HUES48 (cell line): ENCODE measurements around the gene SAMMSON.

Source experiments
- H3K27ac ChIP-seq: one replicate; pipeline ENCODE4 v1.7.0; 2013; ENCODE audit warnings: low read depth, low read length, inconsistent platforms
- H3K27me3 ChIP-seq: 2 replicates; pipeline ENCODE4 v1.6.1; 2013; ENCODE audit warnings: mild to moderate bottlenecking, low read length; ENCODE audit not compliant: control insufficient read depth, insufficient read depth
- H3K36me3 ChIP-seq: 2 replicates; pipeline ENCODE4 v1.6.1; 2013; ENCODE audit warnings: low read length; ENCODE audit not compliant: control insufficient read depth, insufficient read depth
- H3K4me1 ChIP-seq: 2 replicates; pipeline ENCODE4 v1.6.1; 2013; ENCODE audit warnings: mild to moderate bottlenecking, low read length; ENCODE audit not compliant: control insufficient read depth, insufficient read depth
- H3K4me3 ChIP-seq: 2 replicates; pipeline ENCODE4 v1.5.1; 2013; ENCODE audit warnings: mild to moderate bottlenecking, low read depth, low read length
- H3K9ac ChIP-seq: 2 replicates; pipeline ENCODE4 v1.6.1; 2013; ENCODE audit warnings: mild to moderate bottlenecking, low read depth, low read length, moderate library complexity
- H3K9me3 ChIP-seq: 2 replicates; pipeline ENCODE4 v1.6.1; 2013; ENCODE audit warnings: low read length; ENCODE audit not compliant: control insufficient read depth, insufficient read depth

SAMMSON gene

DNA sequence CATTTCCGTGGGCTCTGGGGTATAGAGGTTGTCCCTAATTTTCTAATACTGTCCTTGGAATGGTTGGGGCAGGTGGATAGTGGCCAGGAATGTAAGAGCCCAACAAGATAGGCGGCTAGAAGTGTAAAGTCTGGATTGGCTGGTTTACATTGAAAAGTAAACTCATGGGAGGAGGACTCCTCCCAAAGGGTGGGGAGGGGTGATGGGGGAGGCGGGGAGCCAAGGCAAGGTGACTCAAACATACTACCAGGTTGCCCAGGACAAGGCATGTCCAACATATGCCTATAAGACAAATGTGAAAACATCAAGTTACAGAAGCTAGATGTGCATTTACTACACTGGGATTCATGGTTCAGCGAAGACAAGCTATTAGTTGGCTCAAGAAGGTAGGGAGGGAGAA is 14.3 kb upstream of the SAMMSON start:
- H3K36me3 ChIP-seq: no peaks in the 10 kb centered on the region
- H3K9me3 ChIP-seq: no peaks in the 10 kb centered on the region
- no peak overlapping the region for H3K27ac ChIP-seq

GRCh38 chr3:69986419-69986818 is 13.1 kb upstream of the SAMMSON start:
- H3K9ac ChIP-seq: no peak overlapping the region
- H3K4me1 ChIP-seq: peaks cover 12% of the 10 kb centered on the region
- no peaks in the 10 kb centered on the region for H3K36me3 ChIP-seq
- H3K4me3 ChIP-seq: no peak overlapping the region
- peaks cover 32% of the 10 kb centered on the region for H3K27me3 ChIP-seq
- no peaks in the 10 kb centered on the region for H3K9me3 ChIP-seq
- H3K27ac ChIP-seq: no peak overlapping the region

More for the DNA sequence above, 14.3 kb upstream of the SAMMSON start:
- H3K9ac ChIP-seq: no peak overlapping the region
- H3K4me3 ChIP-seq: no peak overlapping the region
- peaks cover 12% of the 10 kb centered on the region for H3K4me1 ChIP-seq
- peaks cover 32% of the 10 kb centered on the region for H3K27me3 ChIP-seq

GRCh38 chr3:69987833-69988232 is 11.7 kb upstream of the SAMMSON start:
- Histone ChIP-seq H3K36me3 (no peaks in the 10 kb centered on the region), H3K4me1 (peaks cover 11% of the 10 kb centered on the region), H3K27me3 (peaks cover 23% of the 10 kb centered on the region), H3K9me3 (no peaks in the 10 kb centered on the region), H3K27ac (no peak overlapping the region), H3K4me3 (no peak overlapping the region), H3K9ac (no peak overlapping the region)

- Histone ChIP-seq H3K9me3 (no peaks in the 10 kb centered on the region), H3K9ac (no peak overlapping the region), H3K27me3 (no peaks in the 10 kb centered on the region), H3K4me3 (no peak overlapping the region), H3K4me1 (peaks cover 10% of the 10 kb centered on the region), H3K36me3 (no peaks in the 10 kb centered on the region), H3K27ac (no peak overlapping the region)
Observed at GRCh38 chr3:69993757-69994156, 5.8 kb upstream of the SAMMSON start.

GRCh38 chr3:69994919-69995318 is 4.6 kb upstream of the SAMMSON start:
- Histone ChIP-seq H3K27me3 (no peaks in the 10 kb centered on the region), H3K36me3 (no peaks in the 10 kb centered on the region), H3K4me1 (peaks cover 13% of the 10 kb centered on the region), H3K9me3 (no peaks in the 10 kb centered on the region), H3K4me3 (no peak overlapping the region), H3K9ac (no peak overlapping the region), H3K27ac (no peak overlapping the region)

DNA sequence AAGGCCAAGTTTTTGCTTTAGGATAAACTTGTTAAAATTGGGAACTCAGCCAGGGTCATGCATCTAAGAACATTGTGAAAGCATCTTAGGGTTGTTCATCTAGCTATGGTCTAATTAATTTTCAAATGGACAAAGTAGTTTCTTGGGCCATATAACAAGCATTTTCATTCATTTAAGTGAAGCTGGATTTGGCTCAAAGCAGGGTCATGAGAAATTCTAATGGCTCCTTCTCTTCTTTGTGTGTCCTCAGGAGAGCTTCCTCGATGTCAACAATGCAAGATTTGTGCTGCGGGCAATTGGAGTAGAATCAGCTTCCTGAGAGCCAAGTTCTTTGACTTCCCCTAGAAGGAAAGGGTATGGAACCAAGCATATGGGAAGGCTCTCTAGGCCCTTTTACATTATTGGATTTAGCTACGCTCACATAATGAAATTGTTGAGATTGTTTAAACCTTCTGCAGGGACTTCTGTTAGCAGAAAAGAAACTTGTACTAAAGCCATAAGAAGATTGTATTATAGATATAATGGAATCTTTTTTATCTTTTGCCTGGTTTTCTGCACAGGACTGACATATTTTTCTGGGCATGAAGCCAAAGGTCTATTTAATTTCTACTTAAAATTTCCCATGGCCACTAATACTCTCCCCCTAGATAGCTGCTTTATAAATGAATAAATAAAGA is 1.8 kb upstream of the SAMMSON start:
- Histone ChIP-seq H3K4me3 (no peak overlapping the region), H3K36me3 (no peaks in the 10 kb centered on the region), H3K4me1 (peaks cover 13% of the 10 kb centered on the region), H3K9ac (no peak overlapping the region), H3K9me3 (no peaks in the 10 kb centered on the region), H3K27ac (no peak overlapping the region), H3K27me3 (no peaks in the 10 kb centered on the region)

DNA sequence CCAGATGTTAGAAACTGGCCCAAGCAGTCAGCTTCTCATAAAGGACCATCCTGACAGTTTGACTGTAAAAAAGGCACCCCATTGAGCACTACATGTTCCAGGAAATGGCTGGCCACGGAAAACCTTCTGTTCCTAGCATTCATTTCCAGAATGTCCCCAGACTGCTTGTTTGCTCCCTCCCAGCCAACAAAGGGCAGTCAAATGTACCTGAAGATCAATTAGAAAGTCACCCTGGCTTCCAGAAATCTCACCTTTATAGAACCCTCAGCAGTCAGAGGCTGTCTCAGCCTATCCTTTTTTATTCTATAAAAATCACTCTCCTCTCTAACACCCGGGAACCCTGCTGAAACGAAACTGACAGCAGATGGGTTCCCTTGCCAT is 784 bp upstream of the SAMMSON start:
- Histone ChIP-seq H3K27me3 (no peaks in the 10 kb centered on the region), H3K27ac (no peak overlapping the region), H3K9me3 (no peaks in the 10 kb centered on the region), H3K4me1 (peaks cover 13% of the 10 kb centered on the region), H3K4me3 (no peak overlapping the region), H3K36me3 (no peaks in the 10 kb centered on the region), H3K9ac (no peak overlapping the region)

GRCh38 chr3:70000028-70000410 is 486 bp downstream of the SAMMSON start:
- H3K9ac ChIP-seq: no peak overlapping the region
- H3K9me3 ChIP-seq: no peaks in the 10 kb centered on the region
- H3K36me3 ChIP-seq: no peaks in the 10 kb centered on the region
- H3K27me3 ChIP-seq: no peaks in the 10 kb centered on the region
- H3K27ac ChIP-seq: no peak overlapping the region
- no peak overlapping the region for H3K4me3 ChIP-seq
- H3K4me1 ChIP-seq: peaks cover 13% of the 10 kb centered on the region

DNA sequence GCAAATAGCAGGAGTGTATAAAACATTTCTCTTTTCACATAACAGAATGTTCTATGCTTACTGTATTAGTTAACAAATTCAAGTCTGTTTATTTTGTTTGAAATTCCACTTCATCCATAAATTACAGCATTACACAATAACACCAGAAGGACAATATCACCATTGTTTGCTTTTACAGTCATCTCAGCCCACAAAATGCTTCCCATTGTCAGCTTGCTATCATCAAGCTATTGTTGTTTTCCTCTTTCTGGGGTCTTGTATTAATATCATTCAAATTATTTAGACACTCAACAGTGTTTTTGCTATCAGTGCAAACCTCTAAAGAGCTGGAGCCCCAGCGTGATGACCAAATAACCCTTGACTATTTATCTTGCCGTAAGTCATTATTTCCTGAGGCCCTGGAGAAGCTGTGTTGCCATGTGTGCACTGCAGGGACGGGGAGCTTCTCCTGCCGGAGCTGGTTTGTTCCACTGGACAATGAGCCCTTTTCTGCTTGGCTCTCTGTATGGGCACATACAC is 1.1 kb downstream of the SAMMSON start:
- Histone ChIP-seq H3K27me3 (no peaks in the 10 kb centered on the region), H3K36me3 (no peaks in the 10 kb centered on the region), H3K27ac (no peak overlapping the region), H3K9me3 (no peaks in the 10 kb centered on the region), H3K4me1 (peaks cover 13% of the 10 kb centered on the region), H3K9ac (no peak overlapping the region), H3K4me3 (no peak overlapping the region)

- H3K36me3 ChIP-seq: no peaks in the 10 kb centered on the region
- no peaks in the 10 kb centered on the region for H3K9me3 ChIP-seq
- no peak overlapping the region for H3K27ac ChIP-seq
- H3K4me1 ChIP-seq: 0 out of 2 replicates have a peak, but pooled peaks cover 8% of the 10 kb centered on the region
- no peak overlapping the region for H3K9ac ChIP-seq
- no peaks in the 10 kb centered on the region for H3K27me3 ChIP-seq
- no peak overlapping the region for H3K4me3 ChIP-seq
Observed at GRCh38 chr3:70003119-70003518, 3.6 kb downstream of the SAMMSON start.

DNA sequence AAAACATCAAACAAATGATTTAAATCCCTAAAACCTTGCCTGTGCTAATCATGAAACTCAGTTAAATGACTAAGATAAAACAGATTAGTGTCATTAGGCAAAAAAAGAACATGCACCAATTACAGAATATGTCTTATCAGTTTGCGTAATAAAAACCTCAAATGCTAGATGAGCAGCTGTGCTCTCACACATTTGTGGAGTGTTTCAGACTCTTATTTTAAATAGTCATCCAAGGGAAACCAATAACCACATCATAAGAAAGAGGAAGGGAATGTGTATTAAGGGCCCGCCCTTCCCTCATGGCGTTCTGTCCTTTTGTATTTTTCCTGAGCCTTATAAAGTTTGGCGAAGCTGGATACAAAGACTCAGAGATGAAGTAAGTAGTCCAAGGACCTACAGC is 6.6 kb downstream of the SAMMSON start:
- H3K27me3 ChIP-seq: no peaks in the 10 kb centered on the region
- H3K4me3 ChIP-seq: no peak overlapping the region
- no peaks in the 10 kb centered on the region for H3K36me3 ChIP-seq
- H3K27ac ChIP-seq: no peak overlapping the region
- no peaks in the 10 kb centered on the region for H3K9me3 ChIP-seq
- H3K9ac ChIP-seq: no peak overlapping the region
- no peaks in the 10 kb centered on the region for H3K4me1 ChIP-seq
